HG03159 (cell line): ENCODE data around the gene CMIP.

ENCODE experiments used
- ATAC-seq: cut with Tn5 transposase; IDR thresholded peaks from one replicate; pipeline ENCODE4 v1.9.1; 2021; ENCODE audit warnings: mild to moderate bottlenecking, moderate library complexity; ENCODE audit not compliant: unreplicated experiment

CMIP gene

DNA sequence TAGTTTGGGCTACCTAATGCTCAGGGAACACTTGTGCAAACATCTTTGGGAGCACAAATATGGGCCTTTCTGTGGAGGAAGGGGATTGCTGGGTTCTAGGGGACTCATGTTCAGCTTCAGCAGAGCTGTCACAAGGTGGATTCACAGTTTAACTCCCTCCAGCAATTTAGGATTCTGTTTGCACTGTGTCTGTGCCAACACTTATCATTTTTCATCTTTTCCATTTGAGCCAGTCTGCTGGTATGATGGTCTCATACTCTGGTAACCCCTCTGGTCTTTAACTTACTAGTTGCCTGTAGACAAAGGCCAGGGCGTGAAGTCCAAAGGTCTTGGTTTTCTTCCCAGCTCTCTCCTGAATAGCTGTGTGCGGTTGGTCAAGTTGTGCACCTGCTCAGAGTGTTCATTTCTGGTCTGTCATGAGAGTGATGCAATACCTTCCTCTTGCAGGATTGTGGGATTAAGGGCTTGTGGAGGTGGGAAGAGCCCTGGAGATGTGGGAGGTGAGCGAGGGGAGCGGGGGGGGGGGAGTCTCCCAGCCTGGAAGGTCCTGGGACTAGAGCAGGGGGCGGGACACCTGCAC is 152.6 kb downstream of the CMIP start:
- no peak for ATAC-seq

GRCh38 chr16:81598083-81598482 is 153.5 kb downstream of the CMIP start:
- no peak for ATAC-seq

GRCh38 chr16:81599034-81599744 is 154.6 kb downstream of the CMIP start:
- ATAC-seq = no peak

DNA sequence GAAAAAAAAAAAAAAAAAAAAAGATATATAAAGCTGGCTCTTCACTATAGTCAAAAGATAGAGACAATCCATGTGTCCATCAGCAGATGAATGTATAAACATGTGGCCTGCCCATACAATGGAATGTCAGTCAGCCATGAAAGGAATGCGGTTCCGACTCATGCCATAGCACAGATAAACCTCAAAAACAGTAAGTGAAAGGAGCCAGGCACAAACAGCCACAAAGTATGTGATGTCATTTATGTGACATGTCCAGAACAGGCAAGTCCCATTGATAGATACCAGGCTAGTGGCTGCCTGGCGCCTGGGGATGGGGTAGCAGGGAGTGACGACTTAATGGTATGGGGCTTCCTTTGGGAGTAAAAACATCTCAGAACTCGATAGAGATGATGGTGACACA is 155.7 kb downstream of the CMIP start:
- no peak for ATAC-seq

- ATAC-seq = no peak
Measured at GRCh38 chr16:81601008-81601428, 156.4 kb downstream of the CMIP start.

- no peak for ATAC-seq
Measured at GRCh38 chr16:81601601-81602255, 157.1 kb downstream of the CMIP start.

DNA sequence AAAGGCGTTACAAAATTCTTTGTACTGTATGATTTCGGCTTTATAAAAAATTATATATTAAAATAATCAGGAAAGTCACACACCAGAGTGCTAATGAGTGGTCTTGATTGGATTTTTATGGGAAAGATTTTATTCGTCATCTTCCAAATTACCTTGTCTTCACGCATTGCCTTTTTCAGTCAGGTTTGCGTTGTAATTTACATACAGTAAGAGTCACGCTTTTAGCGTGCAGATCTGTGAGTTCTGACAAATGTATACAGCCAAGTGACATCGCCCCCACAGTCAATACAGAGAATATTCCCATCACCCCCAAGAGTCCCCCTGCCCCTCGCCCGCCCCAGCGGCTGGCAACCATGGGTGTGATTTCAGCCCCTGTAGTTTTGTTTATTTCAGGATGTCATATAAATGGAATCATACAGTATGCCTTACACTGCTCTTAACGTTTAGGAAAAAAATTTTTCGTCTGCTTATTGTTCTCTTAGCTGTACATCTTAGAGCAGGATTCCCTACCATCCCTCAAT is 157.7 kb downstream of the CMIP start:
- ATAC-seq = no peak

- ATAC-seq = no peak
Measured at GRCh38 chr16:81602792-81603191, 158.2 kb downstream of the CMIP start.

- no peak for ATAC-seq
Measured at GRCh38 chr16:81604960-81605383, 160.4 kb downstream of the CMIP start.

DNA sequence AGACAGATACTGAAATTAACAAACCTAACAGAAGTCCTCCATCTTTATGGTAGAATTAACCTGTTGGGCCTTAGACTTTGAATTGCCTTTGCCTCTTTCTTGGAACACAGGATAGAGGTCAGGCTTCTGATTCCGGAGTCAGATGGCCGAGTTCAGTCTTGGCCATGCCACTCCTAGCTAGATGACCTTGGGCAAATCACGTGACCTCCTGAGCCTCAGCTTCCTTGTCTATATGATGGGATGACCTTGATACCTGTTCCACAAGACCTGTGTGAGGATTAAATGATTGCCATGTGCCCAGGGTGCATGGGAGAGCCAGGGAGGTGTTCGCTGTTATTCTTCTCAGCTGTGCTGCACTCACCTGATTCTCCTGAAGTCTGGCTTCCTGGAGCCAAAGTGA is 161.4 kb downstream of the CMIP start:
- ATAC-seq = no peak

GRCh38 chr16:81607006-81607405 is 162.4 kb downstream of the CMIP start:
- no peak for ATAC-seq

DNA sequence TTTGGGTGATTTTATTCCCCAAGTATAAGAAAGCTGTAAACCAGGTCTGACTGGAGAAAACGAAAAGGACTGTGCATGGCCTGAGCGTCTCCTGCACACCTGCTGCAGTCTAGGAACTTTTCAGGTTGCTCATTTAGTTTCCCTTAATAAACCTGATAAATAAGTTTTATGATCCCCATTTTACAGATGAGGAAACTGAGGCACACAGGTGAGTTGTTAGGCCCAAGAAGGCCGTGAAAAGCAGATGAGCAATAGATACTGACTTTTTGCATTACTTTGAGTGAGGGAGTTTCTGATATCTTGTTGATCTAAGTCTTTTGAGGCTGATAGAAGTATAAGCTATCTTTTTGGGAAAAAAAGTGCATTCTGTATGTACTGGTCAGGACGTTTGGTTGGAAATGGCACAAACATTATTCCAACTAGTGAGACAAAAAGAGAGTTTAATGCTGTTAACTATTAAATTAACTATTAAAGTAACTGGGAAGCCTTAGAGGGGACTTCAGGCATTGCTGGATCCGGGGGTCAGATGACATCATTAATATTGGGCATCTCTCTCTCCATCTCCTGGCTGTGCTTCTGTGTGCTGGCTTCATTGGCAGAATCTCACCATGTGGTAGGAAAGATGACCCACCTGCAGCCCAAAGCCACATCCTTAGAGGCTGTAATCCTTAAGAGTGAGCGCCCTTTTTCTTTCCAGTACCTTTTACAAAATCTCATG is 163.4 kb downstream of the CMIP start:
- ATAC-seq = no peak

DNA sequence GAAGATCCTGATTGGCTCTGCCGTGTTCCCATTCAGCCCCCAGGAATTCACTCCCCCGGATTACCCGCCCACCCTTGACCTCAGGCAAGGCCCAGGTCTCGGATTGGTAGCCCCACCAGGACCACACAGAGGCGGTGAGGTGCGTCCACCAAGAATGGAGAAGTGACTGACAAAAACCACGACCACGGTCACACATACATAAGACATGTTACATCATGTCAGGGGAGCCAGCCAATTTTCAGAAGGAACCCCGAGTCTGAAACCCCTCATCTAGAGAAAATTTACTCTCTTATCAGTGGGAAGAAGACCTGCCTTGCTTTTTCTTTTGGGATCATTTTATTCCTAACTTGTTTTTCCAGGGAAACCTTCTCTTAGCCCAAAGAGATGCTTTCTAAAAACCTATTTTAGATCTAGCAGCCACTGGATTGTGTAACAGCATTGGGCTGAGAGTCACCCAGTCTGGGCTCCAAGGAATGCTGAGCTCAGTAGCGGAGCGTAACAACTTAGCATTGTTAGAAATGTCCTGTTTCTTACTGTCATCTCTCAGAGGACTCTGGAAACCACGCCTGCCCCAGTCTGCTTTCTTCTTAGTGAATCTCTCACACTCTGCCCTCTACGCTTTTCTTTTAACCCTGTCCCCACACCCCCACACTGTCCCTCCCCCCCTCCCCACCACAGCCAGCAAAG is 164.1 kb downstream of the CMIP start:
- no peak for ATAC-seq

- ATAC-seq = no peak
Measured at GRCh38 chr16:81609323-81609892, 164.8 kb downstream of the CMIP start.

- ATAC-seq = no peak
Measured at GRCh38 chr16:81610144-81610842, 165.7 kb downstream of the CMIP start.

DNA sequence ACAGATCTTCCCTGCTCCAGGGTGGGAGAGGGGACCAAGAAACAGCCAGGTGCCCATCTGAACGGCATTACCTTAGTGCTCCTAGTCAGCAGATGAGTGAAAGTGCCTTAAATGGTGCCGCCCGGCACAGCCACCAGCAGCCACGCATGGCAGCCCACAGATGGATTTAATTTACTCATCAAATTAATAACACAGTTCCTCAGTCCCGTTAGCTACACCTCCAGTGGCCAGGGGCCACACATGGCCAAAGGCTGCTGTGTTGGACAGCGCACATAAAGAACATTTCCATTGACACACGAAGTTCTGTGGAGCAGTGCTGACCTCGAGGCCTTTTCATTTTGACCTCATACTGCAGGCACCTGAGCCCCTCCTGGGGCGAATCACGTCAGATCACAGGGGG is 166.3 kb downstream of the CMIP start:
- ATAC-seq = no peak

- ATAC-seq = no peak
Measured at GRCh38 chr16:81611721-81612120, 167.1 kb downstream of the CMIP start.

DNA sequence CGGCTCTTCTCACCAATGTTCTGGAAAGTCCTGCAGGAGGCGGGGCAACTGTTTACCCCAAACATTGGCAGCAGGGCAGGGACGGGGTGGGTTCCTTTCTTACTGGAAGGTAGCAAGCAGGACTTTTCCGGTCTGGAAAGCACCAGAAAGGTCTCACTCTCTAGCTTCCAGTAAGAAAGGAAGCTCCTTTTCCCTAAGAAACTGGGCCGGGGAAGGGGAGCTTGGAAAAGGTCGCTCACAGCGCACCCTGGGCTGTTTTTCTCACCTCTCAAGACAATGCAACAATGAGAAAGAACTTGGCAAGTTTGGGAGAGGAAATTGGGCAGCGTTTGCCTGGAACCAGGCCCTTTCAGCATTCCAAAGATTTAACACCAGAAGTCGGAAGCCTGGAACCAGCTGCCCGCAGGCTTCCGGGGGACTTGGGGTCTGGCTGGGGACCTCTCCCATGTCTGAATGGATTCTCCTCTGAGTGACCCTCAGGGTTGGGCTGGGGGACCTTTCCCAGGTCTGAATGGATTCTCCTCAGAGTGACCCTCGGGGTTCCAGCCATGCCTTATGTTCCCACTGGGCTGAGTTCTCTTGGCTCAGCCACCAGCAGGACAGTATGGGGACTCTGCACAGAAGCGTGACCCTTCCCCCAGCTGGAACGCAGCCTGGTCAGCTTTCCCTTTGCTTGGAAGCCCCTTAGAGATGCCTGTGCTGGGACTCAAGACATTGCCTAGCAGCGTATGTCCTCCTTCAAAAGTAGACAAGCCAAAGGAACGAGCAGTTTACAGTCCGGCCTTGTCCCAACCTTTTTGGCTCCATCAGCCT is 167.9 kb downstream of the CMIP start:
- ATAC-seq = no peak

DNA sequence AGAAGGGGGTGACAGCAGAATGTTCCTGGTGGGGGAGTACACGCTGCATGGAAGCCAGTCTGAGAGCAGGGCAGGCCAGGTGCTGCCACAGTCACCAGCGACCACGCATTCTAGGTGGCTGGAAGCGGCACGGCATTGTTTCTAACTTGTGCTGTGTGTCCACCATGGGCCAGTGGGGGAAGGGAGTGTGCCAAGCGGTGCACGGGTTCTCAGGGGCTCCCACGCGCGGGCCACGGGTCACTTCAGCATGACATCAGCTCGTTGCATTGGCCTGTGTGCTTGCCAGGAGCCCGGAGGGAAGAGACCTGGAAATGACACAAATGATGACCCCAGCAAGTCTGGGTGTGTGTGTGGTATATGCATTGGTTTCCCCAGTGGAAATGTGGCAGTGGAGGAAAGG is 169.6 kb downstream of the CMIP start:
- no peak for ATAC-seq
